NCI-H2029 (cell line): Measurements from ENCODE around the gene OR4Q2.
"Not testable (repeated sequence)": the region's sequence is repeated elsewhere in the genome, so short reads cannot be mapped to it uniquely, and the experiment has no call there.

Experiments used
- DNase-seq: peaks from one replicate; lab custom pipeline; 2025; lab: John Stamatoyannopoulos, UW

The OR4Q2 gene

GRCh38 chr14:20001863-20002262 is at the start of gene OR4Q2:
Gene OR4Q2, plus strand, starts transcription at chr14:20002163.
- DNase-seq, result no peak

- not testable (repeated sequence) for DNase-seq
Measured at GRCh38 chr14:19969735-19970134, 32.2 kb upstream of the OR4Q2 start.

GRCh38 chr14:19974844-19975243 is 27.1 kb upstream of the OR4Q2 start:
- no peak for DNase-seq

- DNase-seq, result no peak
Measured at GRCh38 chr14:19975291-19975690, 26.7 kb upstream of the OR4Q2 start, which contains the start of gene OR4K15. Gene OR4K15, plus strand, starts transcription at chr14:19975591. Its CDS starts 0 bp downstream, at chr14:19975591.

- DNase-seq, result no peak
Measured at GRCh38 chr14:19993438-19993837, 8.5 kb upstream of the OR4Q2 start.

GRCh38 chr14:20002319-20002718 is 356 bp downstream of the OR4Q2 start:
- no peak for DNase-seq

GRCh38 chr14:20008156-20008555 is 6.2 kb downstream of the OR4Q2 start:
- DNase-seq, result no peak

GRCh38 chr14:20019257-20019865 is 17.4 kb downstream of the OR4Q2 start, which contains the start of gene OR4K14:
Gene OR4K14, minus strand, starts transcription at chr14:20019307. Its CDS starts 4,114 bp downstream, at chr14:20015193.
- no peak for DNase-seq

- DNase-seq, result no peak
Measured at GRCh38 chr14:20031058-20031457, 29.1 kb downstream of the OR4Q2 start.

GRCh38 chr14:20035449-20035848 is 33.5 kb downstream of the OR4Q2 start:
- DNase-seq, result no peak

- DNase-seq, result no peak
Measured at GRCh38 chr14:20035938-20036337, 34.0 kb downstream of the OR4Q2 start, which contains the start of gene OR4K13. Gene OR4K13, minus strand, starts transcription at chr14:20036038. Its CDS starts 1,280 bp downstream, at chr14:20034758.

- DNase-seq, result no peak
Measured at GRCh38 chr14:20044243-20044642, 42.3 kb downstream of the OR4Q2 start.

- DNase-seq, result no peak
Measured at GRCh38 chr14:20048202-20048601, 46.2 kb downstream of the OR4Q2 start.
